ENCODE results near the gene DBN1. TPM values are rescaled to one million over a fixed set of nuclear protein-coding genes. Genes with fewer than 3 reads are reported as not detected.

Gene DBN1
- total and polyA plus RNA-seq, 10 donors: 6.8 to 26.5 (median 17.0) TPM

DNA sequence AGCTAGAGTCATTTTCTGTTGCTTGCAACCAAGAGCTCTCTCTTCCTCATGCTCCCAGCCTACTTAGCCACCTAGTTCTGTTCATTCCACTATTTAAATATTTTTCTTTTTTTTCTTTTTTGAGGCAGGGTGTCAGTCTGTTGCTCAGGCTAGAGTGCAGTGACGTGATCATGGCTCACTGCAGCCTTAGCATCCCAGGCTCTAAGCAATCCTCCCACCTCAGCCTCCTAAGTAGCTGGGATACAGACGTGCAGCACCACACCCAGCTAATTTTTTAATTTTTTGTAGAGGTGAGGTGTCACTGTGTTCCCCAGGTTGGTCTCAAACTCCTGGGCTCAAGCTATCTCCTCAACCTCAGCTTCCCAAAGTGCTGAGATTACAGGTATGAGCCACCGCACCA, 59.0 kb downstream of the DBN1 start:
- no peak overlapping the region for H3K4me3 ChIP-seq
- H3K36me3 ChIP-seq: no peaks in the 10 kb centered on the region
- no peaks in the 10 kb centered on the region for H3K9me3 ChIP-seq
- H3K27me3 ChIP-seq (replicated peaks in 1 of 7): no peaks in the 10 kb centered on the region
- WGBS, 5 donors: 82 to 93% (median 91%) methylated on average over 3 of the region's 3 CpGs
- TF ChIP-seq POLR2AphosphoS5 (IDR thresholded peaks at IDR 0.05) (no peak), POLR2A (IDR thresholded peaks at IDR 0.05) (no peak)
- TF ChIP-seq, protein P1, sequence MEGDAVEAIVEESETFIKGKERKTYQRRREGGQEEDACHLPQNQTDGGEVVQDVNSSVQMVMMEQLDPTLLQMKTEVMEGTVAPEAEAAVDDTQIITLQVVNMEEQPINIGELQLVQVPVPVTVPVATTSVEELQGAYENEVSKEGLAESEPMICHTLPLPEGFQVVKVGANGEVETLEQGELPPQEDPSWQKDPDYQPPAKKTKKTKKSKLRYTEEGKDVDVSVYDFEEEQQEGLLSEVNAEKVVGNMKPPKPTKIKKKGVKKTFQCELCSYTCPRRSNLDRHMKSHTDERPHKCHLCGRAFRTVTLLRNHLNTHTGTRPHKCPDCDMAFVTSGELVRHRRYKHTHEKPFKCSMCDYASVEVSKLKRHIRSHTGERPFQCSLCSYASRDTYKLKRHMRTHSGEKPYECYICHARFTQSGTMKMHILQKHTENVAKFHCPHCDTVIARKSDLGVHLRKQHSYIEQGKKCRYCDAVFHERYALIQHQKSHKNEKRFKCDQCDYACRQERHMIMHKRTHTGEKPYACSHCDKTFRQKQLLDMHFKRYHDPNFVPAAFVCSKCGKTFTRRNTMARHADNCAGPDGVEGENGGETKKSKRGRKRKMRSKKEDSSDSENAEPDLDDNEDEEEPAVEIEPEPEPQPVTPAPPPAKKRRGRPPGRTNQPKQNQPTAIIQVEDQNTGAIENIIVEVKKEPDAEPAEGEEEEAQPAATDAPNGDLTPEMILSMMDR (IDR thresholded peaks at IDR 0.05 in 8 of 11, conservative IDR thresholded peaks at IDR 0.05 in 3 of 11): no peak
- H3K27ac ChIP-seq: no peak overlapping the region
- intact Hi-C loops (cut with DNase I; ENCODE audit: low total_unique reads): no loop called here
- peaks cover 0 to 66% (median 14%) of the 10 kb centered on the region in 6 donors for H3K4me1 ChIP-seq
- no peak for DNase-seq

DNA sequence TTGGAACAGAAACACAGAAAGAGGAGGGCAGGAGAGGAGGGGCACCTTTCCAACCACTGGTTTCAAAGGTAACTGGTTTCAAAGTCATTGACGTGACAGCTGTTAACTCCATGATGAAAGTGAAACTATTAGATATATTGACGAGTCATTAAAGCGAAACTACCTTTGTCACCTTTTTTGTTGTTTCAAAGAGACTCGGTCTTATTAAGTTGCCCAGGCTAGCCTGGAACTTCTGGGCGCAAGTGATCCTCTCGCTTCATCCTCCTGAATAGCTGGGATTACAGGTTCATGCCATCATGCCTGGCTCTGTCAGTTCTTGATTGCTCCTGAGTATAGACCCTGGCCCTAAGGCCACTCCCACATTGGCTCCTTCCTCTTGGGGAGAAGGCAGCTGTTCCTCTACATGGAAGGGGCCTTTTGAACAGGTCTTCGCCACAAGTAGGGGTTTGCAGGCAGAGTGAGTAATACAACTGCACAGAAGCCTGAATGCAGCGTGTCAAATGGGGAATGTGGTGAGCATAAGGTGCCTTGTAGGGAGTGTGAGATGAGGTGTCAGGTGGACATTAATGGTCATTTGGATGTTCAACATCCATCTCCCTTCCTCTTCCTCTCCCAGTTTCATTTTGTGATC, 60.7 kb downstream of the DBN1 start:
- TF ChIP-seq, protein P1 (IDR thresholded peaks at IDR 0.05 in 8 of 11, conservative IDR thresholded peaks at IDR 0.05 in 3 of 11): no peak
- TF ChIP-seq POLR2AphosphoS5 (IDR thresholded peaks at IDR 0.05): no peak
- TF ChIP-seq POLR2A (IDR thresholded peaks at IDR 0.05): no peak
- Histone ChIP-seq H3K4me1 (peaks cover 0 to 59% (median 14%) of the 10 kb centered on the region in 6 donors), H3K4me3 (peak overlapping the region in 1 of 8 donors; percentile 36), H3K27ac (peak overlapping the region in 7 of 8 donors; percentile 20 to 83 (median 67)), H3K9me3 (no peaks in the 10 kb centered on the region), H3K36me3 (no peaks in the 10 kb centered on the region), H3K27me3 (replicated peaks in 1 of 7) (no peaks in the 10 kb centered on the region)
- WGBS, 5 donors: 67 to 80% (median 73%) methylated on average over 8 of the region's 8 CpGs
- intact Hi-C loops (cut with DNase I; ENCODE audit: low total_unique reads): no loop called here
- DNase-seq: no peak

DNA sequence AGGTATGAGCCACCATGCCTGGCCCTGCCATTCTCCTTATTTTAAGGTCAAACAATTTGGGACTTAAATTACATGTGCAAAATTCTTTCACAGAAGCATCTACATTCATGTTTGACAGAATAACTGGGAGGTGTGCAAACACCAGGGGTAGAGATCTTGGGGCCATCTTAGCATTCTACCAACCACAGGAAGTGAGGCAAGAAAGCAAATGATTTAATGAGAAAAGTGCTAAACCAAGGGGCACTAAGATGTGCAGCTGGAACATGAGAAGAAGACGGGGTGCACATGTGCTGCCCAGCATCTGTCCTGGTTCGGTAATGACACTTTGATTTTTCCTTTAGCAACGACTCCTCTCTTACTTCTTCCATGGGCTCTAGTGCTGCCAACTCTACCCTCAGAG, 62.9 kb downstream of the DBN1 start:
- Histone ChIP-seq H3K36me3 (no peaks in the 10 kb centered on the region), H3K27me3 (replicated peaks in 1 of 7) (no peaks in the 10 kb centered on the region), H3K4me1 (peaks cover 2 to 51% (median 17%) of the 10 kb centered on the region in 6 donors), H3K9me3 (no peaks in the 10 kb centered on the region), H3K27ac (peak overlapping the region in 4 of 8 donors; percentile 15 to 83 (median 43)), H3K4me3 (no peak overlapping the region)
- intact Hi-C loops (cut with DNase I; ENCODE audit: low total_unique reads): no loop called here
- WGBS, 5 donors: 45 to 68% (median 57%) methylated on average over 3 of the region's 3 CpGs
- DNase-seq: no peak
- TF ChIP-seq, protein P1 (IDR thresholded peaks at IDR 0.05 in 8 of 11, conservative IDR thresholded peaks at IDR 0.05 in 3 of 11): no peak
- TF ChIP-seq POLR2AphosphoS5 (IDR thresholded peaks at IDR 0.05) (no peak), POLR2A (IDR thresholded peaks at IDR 0.05) (no peak)

DNA sequence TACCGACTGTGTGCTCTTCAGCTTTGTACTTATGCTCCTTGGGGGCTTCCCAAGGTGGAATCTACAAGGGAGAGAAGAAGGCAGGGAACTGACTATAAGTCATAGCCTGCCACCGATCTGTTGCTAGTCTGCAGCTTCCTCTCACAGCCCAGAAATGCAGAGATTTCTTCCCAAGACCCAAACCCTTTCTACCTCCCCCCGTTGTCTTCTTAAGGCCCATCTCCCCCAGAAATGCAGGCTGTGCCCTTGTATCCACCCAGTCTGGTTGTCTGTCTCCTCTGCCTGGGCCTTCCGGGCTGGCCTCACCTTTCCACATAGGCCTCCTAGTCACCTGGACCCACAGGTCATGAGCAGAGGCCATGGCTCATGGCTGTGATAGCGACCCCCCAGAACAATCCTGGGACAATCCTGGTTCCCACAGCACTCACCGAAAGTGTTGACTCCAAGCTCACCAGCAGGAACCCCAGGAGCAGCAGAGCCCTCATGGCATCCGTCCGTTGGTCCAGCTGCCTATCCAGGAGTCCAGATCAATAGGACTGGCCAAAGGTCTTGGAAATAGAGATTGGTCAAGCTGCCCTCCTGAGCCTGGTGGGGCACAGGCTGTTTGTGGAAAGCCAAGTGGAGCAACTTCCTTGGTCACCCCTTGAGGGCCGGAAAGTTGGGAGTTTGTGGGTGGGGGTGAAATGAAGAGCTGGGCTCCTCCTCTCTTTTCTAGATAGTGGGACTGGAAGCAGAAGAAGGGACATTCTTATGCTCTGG, 64.2 kb downstream of the DBN1 start, which contains the start of gene F12:
F12 (minus strand) TSS at position 522 of the 759 bp plus-strand sequence; CDS start at position 485, 37 bp downstream.
- Histone ChIP-seq H3K27me3 (replicated peaks in 1 of 7) (no peaks in the 10 kb centered on the region), H3K4me1 (peaks cover 13 to 62% (median 31%) of the 10 kb centered on the region in 6 donors), H3K4me3 (no peak within 1 kb of the TSS), H3K27ac (peak within 1 kb of the TSS in 3 of 8 donors; percentile 40 to 83 (median 46)), H3K9me3 (no peaks in the 10 kb centered on the region), H3K36me3 (no peaks in the 10 kb centered on the region)
- no peak for DNase-seq
- 86 to 91% (median 89%) methylated on average over 9 of the region's 9 CpGs for WGBS, 5 donors
- TF ChIP-seq POLR2AphosphoS5 (IDR thresholded peaks at IDR 0.05): no peak
- TF ChIP-seq, protein P1 (IDR thresholded peaks at IDR 0.05 in 8 of 11, conservative IDR thresholded peaks at IDR 0.05 in 3 of 11): no peak
- no peak for TF ChIP-seq POLR2A (IDR thresholded peaks at IDR 0.05)
- intact Hi-C loops (cut with DNase I; ENCODE audit: low total_unique reads): no loop called here
